ENCODE results near the gene TTL.
"Not testable (repeated sequence)": the region's sequence is repeated elsewhere in the genome, so short reads cannot be mapped to it uniquely, and the experiment has no call there.

Gene TTL

GRCh38 chr2:112476434-112476833, 5.5 kb upstream of the TTL start:
- DNase-seq, result no peak

DNA sequence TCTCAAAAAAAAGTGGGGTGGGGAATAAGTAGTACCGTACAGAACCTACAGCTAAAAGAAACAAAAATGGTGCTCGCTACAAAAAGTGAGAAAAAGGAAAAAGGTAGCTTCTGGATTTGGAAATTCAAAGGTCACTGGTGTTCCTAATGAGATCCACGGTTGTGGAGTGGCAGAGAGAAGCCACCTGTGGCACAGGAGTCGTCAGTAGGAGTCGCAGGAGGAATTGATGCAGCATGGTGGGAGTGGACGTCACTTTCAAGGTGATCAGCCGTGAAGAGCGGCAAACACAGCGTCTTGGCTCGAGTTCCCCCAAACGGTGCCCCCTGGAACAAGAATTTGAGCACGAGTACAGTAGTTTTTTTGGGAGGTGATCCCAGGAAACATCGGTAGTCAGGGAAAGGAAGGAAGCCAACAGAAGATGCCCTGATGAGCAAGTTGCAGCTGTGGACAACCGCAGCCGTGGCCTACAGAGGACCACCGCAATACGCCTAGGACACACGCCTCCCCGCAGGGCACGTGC, 1.4 kb upstream of the TTL start:
- peak; percentile 21 to 40 for DNase-seq

GRCh38 chr2:112481050-112481527, 867 bp upstream of the TTL start:
- DNase-seq, result peak; percentile 73 to 84

- DNase-seq, result no peak
These were observed 519 bp downstream of the TTL start for GRCh38 chr2:112482309-112483041.

DNA sequence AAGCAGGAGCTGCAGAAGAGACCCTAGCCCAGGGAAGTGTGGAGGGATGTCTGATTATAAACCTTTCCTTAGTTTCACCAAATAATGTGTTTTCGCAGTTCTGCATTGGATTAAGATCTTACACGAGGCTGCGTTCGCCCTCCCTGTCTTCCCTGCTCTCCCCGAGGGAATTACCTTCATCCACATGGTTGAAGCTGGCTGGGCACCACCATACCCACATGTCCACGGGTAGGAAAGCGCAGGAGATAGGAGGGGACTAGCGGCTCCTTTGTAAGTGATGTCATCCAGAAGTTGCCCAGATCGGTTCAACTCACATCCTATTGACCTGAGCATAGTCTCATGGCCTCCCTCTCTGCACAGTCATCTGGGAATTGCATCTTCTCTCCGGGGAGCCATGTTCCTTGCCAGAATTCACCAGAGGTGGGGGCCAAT, 1.1 kb downstream of the TTL start:
- peak in 1 of 2 donors; percentile 5 for DNase-seq

- no peak for DNase-seq
These were observed 1.9 kb downstream of the TTL start for GRCh38 chr2:112483831-112484230.

DNA sequence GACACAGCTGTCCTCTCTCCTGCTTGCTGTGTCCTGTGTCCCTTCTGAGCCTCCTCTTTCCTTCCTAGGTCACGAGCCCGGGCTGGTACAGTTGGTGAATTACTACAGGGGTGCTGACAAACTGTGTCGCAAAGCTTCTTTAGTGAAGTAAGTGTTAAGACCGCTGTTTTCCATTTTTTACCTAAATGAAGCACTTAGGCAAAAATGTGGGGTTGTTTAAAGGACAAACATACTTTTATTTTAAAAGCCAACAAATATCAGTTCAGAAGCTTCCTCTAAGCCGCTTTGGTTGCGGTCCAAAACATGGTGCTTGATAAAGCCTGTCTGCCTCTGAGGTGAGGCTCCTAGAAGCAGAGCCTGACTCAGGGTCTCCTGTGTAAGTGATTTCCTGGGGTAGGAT, 3.9 kb downstream of the TTL start:
- no peak for DNase-seq

DNA sequence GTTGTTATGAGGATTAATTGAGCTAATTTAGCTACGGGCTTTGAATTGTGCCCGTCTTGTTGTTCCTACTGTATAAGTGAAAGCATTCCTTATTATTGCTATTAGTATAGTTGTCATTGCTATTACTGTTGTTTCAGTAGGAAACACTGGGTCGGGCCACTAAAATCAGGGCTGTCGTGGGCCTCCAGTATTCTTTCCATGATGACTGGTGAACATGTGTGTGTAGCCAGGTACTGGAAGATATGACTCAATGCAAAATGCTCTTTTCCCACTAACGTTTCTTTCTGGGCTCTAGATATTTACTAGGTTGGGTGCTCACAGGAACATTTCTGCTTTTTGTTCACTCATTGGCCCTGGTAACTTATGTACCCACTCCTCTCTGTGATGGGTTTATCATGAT, 4.9 kb downstream of the TTL start:
- no peak for DNase-seq

- DNase-seq, result no peak
These were observed 5.5 kb downstream of the TTL start for GRCh38 chr2:112487444-112487961.

GRCh38 chr2:112488201-112488600, 6.2 kb downstream of the TTL start:
- no peak for DNase-seq

GRCh38 chr2:112491946-112492345, 10.0 kb downstream of the TTL start:
- no peak for DNase-seq

DNA sequence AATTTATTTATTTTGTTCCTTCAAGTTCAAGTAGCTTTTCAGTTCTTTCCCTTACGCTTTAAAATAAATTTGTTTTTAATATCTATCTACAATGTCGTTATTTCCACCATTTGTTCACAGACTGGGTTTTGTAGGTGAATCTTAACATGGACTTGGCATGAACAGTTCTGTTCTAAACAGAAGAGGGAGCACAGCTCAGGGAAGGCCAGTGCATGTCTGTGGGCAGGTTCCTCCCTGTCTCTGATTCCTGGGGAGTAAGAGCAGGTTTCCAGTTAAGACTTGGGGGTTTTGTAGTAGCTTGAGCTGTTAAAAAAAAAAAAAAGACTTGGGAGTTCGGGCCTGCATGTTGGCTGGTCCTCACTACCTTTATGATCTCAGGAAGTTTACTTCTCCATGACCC, 11.1 kb downstream of the TTL start:
- no peak for DNase-seq

- no peak for DNase-seq
These were observed 12.1 kb downstream of the TTL start for GRCh38 chr2:112493858-112494648.

DNA sequence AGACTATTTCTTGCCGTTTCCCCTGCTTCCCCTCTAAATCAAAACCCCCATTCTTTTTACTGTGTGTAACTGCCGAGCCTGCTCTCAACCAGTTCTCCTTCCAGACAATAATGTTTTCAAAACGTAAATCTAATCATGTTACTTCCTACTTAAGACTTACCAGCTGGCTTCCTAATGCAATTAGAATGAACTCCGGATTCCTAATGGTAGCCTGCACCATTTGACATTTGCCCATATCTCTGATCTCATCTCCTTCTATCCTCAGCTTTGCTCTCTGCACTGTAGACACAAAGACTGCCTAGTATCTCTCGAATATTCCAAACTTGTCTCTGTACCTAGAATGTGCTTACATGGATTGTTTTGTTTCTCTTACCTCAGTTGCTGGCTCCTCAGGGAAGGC, 12.9 kb downstream of the TTL start:
- DNase-seq, result no peak

DNA sequence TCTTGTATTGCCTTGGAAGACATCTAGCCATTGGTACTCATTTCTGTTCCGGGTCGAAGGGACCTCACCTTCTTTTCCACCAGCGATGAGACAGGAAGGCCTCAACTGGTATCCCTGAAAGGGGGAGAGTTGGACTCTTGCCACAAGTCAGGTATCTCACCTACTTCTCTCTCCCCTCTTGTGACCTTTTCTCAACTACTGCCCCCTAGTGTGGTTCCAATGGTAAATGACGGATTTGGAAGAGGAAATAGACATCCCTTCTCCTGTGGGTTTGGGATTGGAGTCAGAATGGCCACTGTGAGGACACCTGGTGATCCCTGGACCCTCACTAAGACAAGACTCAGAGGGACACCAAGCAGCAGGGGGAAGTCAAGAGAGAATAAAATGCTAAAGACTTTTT, 13.9 kb downstream of the TTL start:
- DNase-seq, result not testable (repeated sequence)

- peak; percentile 42 to 59 for DNase-seq
These were observed 19.0 kb downstream of the TTL start for GRCh38 chr2:112500850-112501484.

DNA sequence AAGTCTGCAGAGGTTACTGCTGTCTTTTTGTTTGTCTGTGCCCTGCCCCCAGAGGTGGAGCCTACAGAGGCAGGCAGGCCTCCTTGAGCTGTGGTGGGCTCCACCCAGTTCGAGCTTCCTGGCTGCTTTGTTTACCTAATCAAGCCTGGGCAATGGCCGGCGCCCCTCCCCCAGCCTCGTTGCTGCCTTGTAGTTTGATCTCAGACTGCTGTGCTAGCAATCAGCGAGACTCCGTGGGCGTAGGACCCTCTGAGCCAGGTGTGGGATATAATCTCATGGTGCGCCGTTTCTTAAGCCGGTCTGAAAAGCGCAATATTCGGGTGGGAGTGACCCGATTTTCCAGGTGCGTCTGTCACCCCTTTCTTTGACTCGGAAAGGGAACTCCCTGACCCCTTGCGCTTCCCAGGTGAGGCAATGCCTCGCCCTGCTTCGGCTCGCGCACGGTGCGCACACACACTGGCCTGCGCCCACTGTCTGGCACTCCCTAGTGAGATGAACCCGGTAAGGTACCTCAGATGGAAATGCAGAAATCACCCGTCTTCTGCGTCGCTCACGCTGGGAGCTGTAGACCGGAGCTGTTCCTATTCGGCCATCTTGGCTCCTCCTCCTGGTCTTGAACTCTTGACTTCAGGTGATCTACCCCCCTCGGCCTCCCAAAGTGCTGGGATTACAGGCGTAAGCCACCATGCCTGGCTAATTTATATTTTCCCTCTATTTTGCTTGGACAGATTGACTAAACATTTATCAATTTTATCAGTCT, 27.5 kb downstream of the TTL start:
- not testable (repeated sequence) for DNase-seq

- no peak for DNase-seq
These were observed 34.8 kb downstream of the TTL start for GRCh38 chr2:112516801-112517200.

DNA sequence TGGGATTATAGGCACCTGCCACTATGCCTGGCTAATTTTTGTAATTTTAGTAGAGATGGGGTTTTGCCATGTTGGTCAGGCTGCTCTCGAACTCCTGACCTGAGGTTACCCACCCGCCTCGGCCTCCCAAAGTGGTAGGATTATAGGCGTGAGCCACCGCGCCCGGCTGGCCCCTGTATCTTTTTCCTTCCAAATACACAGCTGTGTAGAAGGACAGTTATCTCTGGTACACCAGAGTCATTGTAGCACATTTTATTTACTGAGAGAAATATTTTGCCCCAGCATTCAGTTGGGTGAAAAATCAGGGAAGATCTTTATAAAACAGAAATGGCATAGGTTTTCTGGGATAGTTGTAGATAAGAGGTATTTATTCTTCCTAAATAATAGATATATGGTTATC, 36.9 kb downstream of the TTL start:
- no peak for DNase-seq

DNA sequence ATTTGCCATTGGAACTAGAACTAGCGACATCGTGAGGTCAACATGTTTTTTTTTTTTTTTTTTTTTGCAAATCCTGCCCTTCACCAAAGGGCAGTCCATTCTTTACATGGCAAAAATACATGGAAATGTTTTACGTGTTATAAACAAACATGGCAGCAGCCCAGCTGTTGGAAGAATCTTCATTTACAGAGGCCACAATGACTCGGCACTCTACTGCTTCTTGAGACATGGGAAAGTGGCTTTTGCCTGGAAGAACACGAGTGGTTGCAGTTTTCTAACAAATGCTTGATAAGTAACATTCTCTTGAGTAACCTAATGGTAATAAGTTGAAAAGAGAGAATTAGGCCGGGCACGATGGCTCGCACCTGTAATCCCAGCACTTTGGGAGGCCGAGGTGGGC, 37.5 kb downstream of the TTL start:
- no peak for DNase-seq

DNA sequence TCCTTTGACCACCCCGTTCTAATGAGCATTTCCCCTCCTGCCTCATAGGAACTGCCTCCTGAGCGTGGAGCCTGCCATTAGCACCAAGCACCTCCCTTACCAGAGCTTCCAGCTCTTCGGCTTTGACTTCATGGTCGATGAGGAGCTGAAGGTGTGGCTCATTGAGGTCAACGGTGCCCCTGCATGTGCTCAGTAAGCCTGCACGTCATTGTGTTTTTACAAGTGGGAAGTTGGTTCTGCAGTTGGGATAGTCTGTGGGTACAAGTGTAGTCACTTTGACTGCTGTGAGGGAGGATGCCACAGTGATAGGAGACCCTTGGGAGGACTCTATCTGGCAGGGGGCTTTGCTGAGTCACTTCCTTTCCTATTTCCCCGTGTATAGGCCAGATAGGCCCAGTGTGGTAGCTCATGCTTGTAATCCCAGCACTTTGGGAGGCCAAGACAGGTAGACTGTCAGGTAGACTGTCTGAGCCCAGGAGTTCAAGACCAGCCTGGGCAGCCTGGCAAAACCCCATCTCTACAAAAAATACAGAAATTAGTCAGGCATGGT, 38.4 kb downstream of the TTL start:
- DNase-seq, result no peak

DNA sequence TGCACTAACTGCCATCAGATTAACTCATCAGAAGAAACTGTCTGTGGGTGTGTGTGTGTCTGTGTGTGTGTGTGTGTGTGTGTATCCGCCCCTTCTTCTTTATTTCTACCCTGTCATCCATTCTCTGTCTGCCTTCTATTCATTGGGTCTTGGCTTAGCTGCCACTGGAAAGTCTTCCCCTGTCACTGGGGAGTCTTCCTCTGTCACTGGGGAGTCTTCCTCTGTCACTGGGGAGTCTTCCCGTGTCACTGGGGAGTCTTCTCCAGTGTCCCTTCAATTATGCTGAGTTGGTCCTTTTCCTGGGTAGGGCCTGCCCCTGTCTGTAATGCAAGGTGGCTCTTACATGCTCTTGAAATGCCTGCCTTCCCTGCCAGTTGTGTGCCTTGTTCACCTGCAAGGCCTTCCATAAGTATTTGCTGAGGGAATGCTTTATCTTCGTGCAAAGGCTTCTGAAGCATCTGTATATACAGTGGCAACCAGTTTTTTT, 41.4 kb downstream of the TTL start:
- no peak for DNase-seq

All from CD4-positive, alpha-beta T cell treated with Interferon alpha-2 for 1 hour (primary cell).